Activated CD4-positive, alpha-beta memory T cell treated with anti-CD3 and anti-CD28 coated beads for 36 hours (primary cell): ENCODE measurements around the gene EYS. TPM values are rescaled to one million over a fixed set of nuclear protein-coding genes. Genes with fewer than 3 reads are reported as not detected.

Experiments used
- CTCF ChIA-PET: fragments of 350-600 bp; sonication (Branson Sonifier 250); formaldehyde crosslinking; loops from one replicate; lab custom pipeline; 2021; ENCODE audit warnings: antibody characterized with exemption, inconsistent platforms; lab: Charles Lee
- POLR2A ChIA-PET: fragments of 350-600 bp; sonication (Branson Sonifier 250); formaldehyde crosslinking; loops from one replicate; lab custom pipeline; 2021; ENCODE audit warnings: antibody characterized with exemption; lab: Charles Lee
- DNase-seq: peaks from one replicate; pipeline ENCODE4 v3.0.0-alpha.2; 2020
- H3K27ac Mint-ChIP-seq: one replicate; pipeline ENCODE4 v1.8.0; 2021; ENCODE audit warnings: mixed read lengths
- H3K27me3 Mint-ChIP-seq: one replicate; pipeline ENCODE4 v1.8.0; 2021; ENCODE audit warnings: mixed read lengths
- H3K36me3 Mint-ChIP-seq: one replicate; pipeline ENCODE4 v1.8.0; 2021; ENCODE audit warnings: mixed read lengths
- H3K4me1 Mint-ChIP-seq: one replicate; pipeline ENCODE4 v1.8.0; 2021; ENCODE audit warnings: low read depth, mixed read lengths
- H3K4me3 Mint-ChIP-seq: one replicate; pipeline ENCODE4 v1.8.0; 2021; ENCODE audit warnings: mild to moderate bottlenecking, mixed read lengths
- H3K9me3 Mint-ChIP-seq: one replicate; pipeline ENCODE4 v1.8.0; 2021; ENCODE audit warnings: mixed read lengths
- intact Hi-C: fragments of 100-400 bp; cut with micrococcal nuclease; formaldehyde crosslinking; loops from one replicate; pipeline ENCODE4 v1.15.1; 2023
- total RNA-seq, 2 experiments: library from RNA; stranded (reverse); gene quantifications; one replicate each; pipeline ENCODE4 v1.2.3, GENCODE V29; 2021

Gene EYS
- total RNA-seq, 2 experiments from 2014 or later: not detected

- no peaks in the 10 kb centered on the region for H3K27me3 Mint-ChIP-seq
- H3K9me3 Mint-ChIP-seq: peaks cover 19% of the 10 kb centered on the region
- H3K4me3 Mint-ChIP-seq: no peak overlapping the region
- CTCF ChIA-PET: no interaction called here
- H3K36me3 Mint-ChIP-seq: no peaks in the 10 kb centered on the region
- H3K27ac Mint-ChIP-seq: no peak overlapping the region
- POLR2A ChIA-PET: no interaction called here
- no peaks in the 10 kb centered on the region for H3K4me1 Mint-ChIP-seq
- DNase-seq: no peak
- intact Hi-C loops: no loop called here
Observed at GRCh38 chr6:64326939-64327338, 1380.1 kb downstream of the EYS start.

DNA sequence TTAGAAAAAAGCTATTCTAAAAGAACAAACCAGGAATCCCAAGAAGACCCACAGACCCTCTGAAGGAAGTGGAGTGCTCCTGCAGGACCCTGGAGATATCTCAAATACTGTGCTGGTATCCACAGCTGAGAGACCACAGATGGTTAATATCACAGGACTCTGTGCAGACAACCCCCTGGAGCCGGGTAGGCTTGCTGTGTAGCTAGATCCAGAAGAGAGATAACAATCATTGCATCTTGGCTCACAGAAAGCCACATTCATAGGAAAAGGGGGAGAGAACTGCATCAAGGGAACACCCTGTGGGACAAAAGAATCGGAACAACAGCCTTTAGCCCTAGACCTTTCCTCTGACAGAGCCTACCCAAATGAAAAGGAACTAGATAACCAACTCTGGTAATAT, 1381.9 kb downstream of the EYS start:
- no peak for DNase-seq
- intact Hi-C loops: no loop called here
- no peaks in the 10 kb centered on the region for H3K27me3 Mint-ChIP-seq
- no peaks in the 10 kb centered on the region for H3K36me3 Mint-ChIP-seq
- POLR2A ChIA-PET: no interaction called here
- H3K9me3 Mint-ChIP-seq: peaks cover 19% of the 10 kb centered on the region
- no peak overlapping the region for H3K27ac Mint-ChIP-seq
- no peaks in the 10 kb centered on the region for H3K4me1 Mint-ChIP-seq
- CTCF ChIA-PET: interaction anchor here (0.6 kb wide), 1 partner anchor 1523 kb away, joined by 5 read pairs; no protein-coding TSS in a partner anchor
- H3K4me3 Mint-ChIP-seq: no peak overlapping the region

GRCh38 chr6:64310214-64310613, 1396.8 kb downstream of the EYS start:
- H3K9me3 Mint-ChIP-seq: peaks cover 14% of the 10 kb centered on the region
- intact Hi-C loops: no loop called here

GRCh38 chr6:64301307-64302236, 1405.5 kb downstream of the EYS start:
- Mint-ChIP-seq H3K27me3 (no peaks in the 10 kb centered on the region), H3K4me1 (no peaks in the 10 kb centered on the region), H3K4me3 (no peak overlapping the region), H3K27ac (no peak overlapping the region), H3K36me3 (no peaks in the 10 kb centered on the region), H3K9me3 (peaks cover 15% of the 10 kb centered on the region)
- ChIA-PET POLR2A (no interaction called here), CTCF (no interaction called here)
- DNase-seq: no peak
- intact Hi-C loops: no loop called here

More at GRCh38 chr6:64310214-64310613, 1396.8 kb downstream of the EYS start:
- H3K36me3 Mint-ChIP-seq: no peaks in the 10 kb centered on the region
- H3K27me3 Mint-ChIP-seq: no peaks in the 10 kb centered on the region
- no peak overlapping the region for H3K4me3 Mint-ChIP-seq
- ChIA-PET POLR2A (no interaction called here), CTCF (no interaction called here)
- DNase-seq: no peak
- no peak overlapping the region for H3K27ac Mint-ChIP-seq
- no peaks in the 10 kb centered on the region for H3K4me1 Mint-ChIP-seq

GRCh38 chr6:64299176-64299575, 1407.8 kb downstream of the EYS start:
- no peak overlapping the region for H3K27ac Mint-ChIP-seq
- H3K4me1 Mint-ChIP-seq: no peaks in the 10 kb centered on the region
- intact Hi-C loops: no loop called here
- no peaks in the 10 kb centered on the region for H3K27me3 Mint-ChIP-seq
- ChIA-PET CTCF (no interaction called here), POLR2A (no interaction called here)
- no peak overlapping the region for H3K4me3 Mint-ChIP-seq
- no peak for DNase-seq
- H3K36me3 Mint-ChIP-seq: no peaks in the 10 kb centered on the region
- peaks cover 16% of the 10 kb centered on the region for H3K9me3 Mint-ChIP-seq

GRCh38 chr6:64294034-64294433, 1413.0 kb downstream of the EYS start:
- POLR2A ChIA-PET: no interaction called here
- intact Hi-C loops: no loop called here
- H3K36me3 Mint-ChIP-seq: no peaks in the 10 kb centered on the region
- no peak for DNase-seq
- no peaks in the 10 kb centered on the region for H3K4me1 Mint-ChIP-seq
- no peak overlapping the region for H3K4me3 Mint-ChIP-seq
- no peaks in the 10 kb centered on the region for H3K27me3 Mint-ChIP-seq
- no peak overlapping the region for H3K27ac Mint-ChIP-seq
- peaks cover 6% of the 10 kb centered on the region for H3K9me3 Mint-ChIP-seq
- CTCF ChIA-PET: no interaction called here

- Mint-ChIP-seq H3K9me3 (peaks cover 6% of the 10 kb centered on the region), H3K27me3 (no peaks in the 10 kb centered on the region), H3K36me3 (no peaks in the 10 kb centered on the region), H3K27ac (no peak overlapping the region), H3K4me3 (no peak overlapping the region), H3K4me1 (no peaks in the 10 kb centered on the region)
- intact Hi-C loops: no loop called here
- POLR2A ChIA-PET: no interaction called here
- CTCF ChIA-PET: no interaction called here
- no peak for DNase-seq
Observed at GRCh38 chr6:64293298-64293697, 1413.7 kb downstream of the EYS start.

DNA sequence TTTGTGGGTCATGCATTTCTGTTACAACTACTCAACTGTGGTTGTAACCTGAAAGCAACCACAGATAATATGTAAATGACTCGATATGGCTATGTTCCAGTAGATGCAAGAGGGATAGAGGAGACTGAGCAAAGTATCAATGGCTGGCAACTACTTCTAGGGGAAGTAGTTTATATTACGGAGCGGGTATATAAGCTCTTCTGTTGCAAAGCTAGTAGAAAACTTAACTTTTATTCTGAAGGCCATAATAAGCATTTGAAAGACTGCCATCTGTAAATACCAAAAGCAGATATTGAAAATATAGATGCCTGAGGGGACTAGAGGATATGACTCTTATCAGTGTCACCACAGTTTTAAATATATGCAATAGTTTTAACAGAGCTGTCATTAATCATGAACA, 1416.2 kb downstream of the EYS start:
- intact Hi-C loops: no loop called here
- Mint-ChIP-seq H3K4me1 (no peaks in the 10 kb centered on the region), H3K27me3 (no peaks in the 10 kb centered on the region), H3K4me3 (no peak overlapping the region), H3K9me3 (peaks cover 8% of the 10 kb centered on the region), H3K36me3 (no peaks in the 10 kb centered on the region), H3K27ac (no peak overlapping the region)
- ChIA-PET POLR2A (no interaction called here), CTCF (no interaction called here)
- DNase-seq: no peak

DNA sequence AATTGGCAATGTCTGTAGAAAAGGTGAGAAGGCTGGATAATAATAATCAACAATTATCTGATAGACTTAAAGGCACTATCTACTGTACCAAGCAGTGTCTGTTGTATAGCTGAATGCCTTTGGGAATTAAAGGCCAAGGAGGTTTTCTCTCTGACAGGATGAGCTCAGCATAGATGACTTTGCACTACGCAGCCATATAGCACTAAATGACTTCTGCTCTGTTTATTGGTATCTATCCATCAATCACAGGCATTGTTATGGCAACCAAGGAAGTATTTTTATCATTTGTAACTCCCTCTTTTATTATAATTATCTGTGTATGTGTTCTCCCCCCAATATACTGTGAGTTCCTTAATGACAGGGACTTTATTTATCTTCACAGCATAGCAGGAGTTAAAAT, 1417.1 kb downstream of the EYS start:
- CTCF ChIA-PET: no interaction called here
- intact Hi-C loops: no loop called here
- no peaks in the 10 kb centered on the region for H3K27me3 Mint-ChIP-seq
- no peaks in the 10 kb centered on the region for H3K36me3 Mint-ChIP-seq
- no peak overlapping the region for H3K27ac Mint-ChIP-seq
- DNase-seq: no peak
- H3K9me3 Mint-ChIP-seq: peaks cover 12% of the 10 kb centered on the region
- POLR2A ChIA-PET: no interaction called here
- H3K4me1 Mint-ChIP-seq: no peaks in the 10 kb centered on the region
- no peak overlapping the region for H3K4me3 Mint-ChIP-seq

GRCh38 chr6:64288351-64288750, 1418.7 kb downstream of the EYS start:
- Mint-ChIP-seq H3K4me3 (no peak overlapping the region), H3K27me3 (no peaks in the 10 kb centered on the region), H3K4me1 (no peaks in the 10 kb centered on the region), H3K9me3 (peaks cover 12% of the 10 kb centered on the region), H3K27ac (no peak overlapping the region), H3K36me3 (no peaks in the 10 kb centered on the region)
- DNase-seq: no peak
- ChIA-PET POLR2A (no interaction called here), CTCF (no interaction called here)
- intact Hi-C loops: no loop called here

- H3K4me1 Mint-ChIP-seq: no peaks in the 10 kb centered on the region
- POLR2A ChIA-PET: no interaction called here
- CTCF ChIA-PET: no interaction called here
- no peak overlapping the region for H3K4me3 Mint-ChIP-seq
- intact Hi-C loops: no loop called here
- H3K36me3 Mint-ChIP-seq: no peaks in the 10 kb centered on the region
- H3K9me3 Mint-ChIP-seq: peaks cover 10% of the 10 kb centered on the region
- no peak for DNase-seq
- H3K27me3 Mint-ChIP-seq: no peaks in the 10 kb centered on the region
- no peak overlapping the region for H3K27ac Mint-ChIP-seq
Observed at GRCh38 chr6:64281167-64281566, 1425.9 kb downstream of the EYS start.

GRCh38 chr6:64280569-64280968, 1426.5 kb downstream of the EYS start:
- H3K36me3 Mint-ChIP-seq: no peaks in the 10 kb centered on the region
- POLR2A ChIA-PET: no interaction called here
- no peaks in the 10 kb centered on the region for H3K4me1 Mint-ChIP-seq
- H3K27ac Mint-ChIP-seq: no peak overlapping the region
- DNase-seq: no peak
- CTCF ChIA-PET: no interaction called here
- no peak overlapping the region for H3K4me3 Mint-ChIP-seq
- peaks cover 10% of the 10 kb centered on the region for H3K9me3 Mint-ChIP-seq
- H3K27me3 Mint-ChIP-seq: no peaks in the 10 kb centered on the region
- intact Hi-C loops: no loop called here

DNA sequence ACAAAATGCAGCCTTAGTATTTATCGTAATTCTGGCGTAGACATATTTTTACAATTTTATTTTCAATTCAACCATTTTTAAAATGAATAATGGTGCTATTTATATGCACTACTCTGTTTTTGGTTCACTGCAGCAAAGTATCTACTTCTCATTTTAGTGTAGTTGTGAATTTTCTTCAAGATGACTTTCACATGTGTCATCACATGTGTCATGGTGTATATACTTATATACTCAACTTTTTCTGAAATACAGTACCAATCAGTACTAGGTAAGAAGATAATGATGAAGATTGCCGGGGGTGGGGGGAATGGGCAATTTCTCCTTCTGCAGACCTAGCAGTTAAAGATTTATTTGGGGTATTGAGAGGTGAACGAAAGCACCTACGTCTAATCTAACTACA, 1436.9 kb downstream of the EYS start:
- no peaks in the 10 kb centered on the region for H3K36me3 Mint-ChIP-seq

More for the DNA sequence above, 1436.9 kb downstream of the EYS start:
- no peaks in the 10 kb centered on the region for H3K4me1 Mint-ChIP-seq
- no peak overlapping the region for H3K4me3 Mint-ChIP-seq
- H3K27ac Mint-ChIP-seq: no peak overlapping the region
- H3K9me3 Mint-ChIP-seq: no peaks in the 10 kb centered on the region
- POLR2A ChIA-PET: no interaction called here
- CTCF ChIA-PET: no interaction called here
- no peak for DNase-seq
- intact Hi-C loops: no loop called here
- H3K27me3 Mint-ChIP-seq: no peaks in the 10 kb centered on the region
